K562 (cell line): Measurements from ENCODE around the gene STX11. TPM values are rescaled to one million over a fixed set of nuclear protein-coding genes. Genes with fewer than 3 reads are reported as not detected.

Source experiments
- ATAC-seq: fragments of 200-7000 bp; cut with Tn5 transposase; 3 replicates; pipeline ENCODE4 v1.9.1; 2020; ENCODE audit warnings: moderate library complexity
- BruUV-seq: library from RNA; stranded (reverse); fragments of 400-500 nt; replicated peaks from 2 replicates; lab custom pipeline; 2021; lab: Mats Ljungman, UMichigan
- CTCF ChIA-PET: fragments of 300-600 bp; formaldehyde crosslinking; extraction: SDS; loops from one replicate; lab custom pipeline; 2021; ENCODE audit warnings: low intra/inter-chr PET ratio; lab: Yijun Ruan, JAX
- POLR2A ChIA-PET: fragments of 300-600, 350-650 bp; sonication (Branson Sonifier 250); formaldehyde crosslinking; extraction: SDS; loops from one replicate; lab custom pipeline; 2021; ENCODE audit warnings: antibody characterized with exemption, inconsistent platforms; lab: Yijun Ruan, JAX
- DNase-seq, 4 experiments: peaks; one replicate each; pipeline versions ENCODE4 v3.0.0 to v3.0.0-alpha.2; 2011 to 2018; ENCODE audit warnings: low spot score in 3 of 4, mixed read lengths in 3 of 4; ENCODE audit errors: extremely low read depth in 1 of 4
- FAIRE-seq: peaks from 2 replicates; lab custom pipeline; 2011; peaks lifted over from hg19 to GRCh38; lab: Jason Lieb, UNC
- H2AFZ ChIP-seq: 2 replicates; pipeline ENCODE4 v1.6.0; 2011; ENCODE audit warnings: low read depth, low read length, control low read depth, inconsistent platforms
- H3K27ac ChIP-seq: fragments of 200-600 bp; 3 replicates; pipeline ENCODE4 v1.8.0; 2011; ENCODE audit warnings: low read depth, mild to moderate bottlenecking, control low read depth, inconsistent platforms, low read length, moderate library complexity, mixed read lengths; ENCODE audit errors: extremely low read depth
- H3K27me3 ChIP-seq, 2 experiments: fragments of 300-600 bp in 1 of 2; 2 replicates in 1 of 2; 3 replicates in 1 of 2; pipeline versions ENCODE4 v1.6.0 to v1.8.0; 2011; ENCODE audit warnings: inconsistent platforms in 2 of 2, low read length in 2 of 2, mild to moderate bottlenecking in 1 of 2, mixed read lengths in 1 of 2, moderate library complexity in 1 of 2; ENCODE audit not compliant: control insufficient read depth in 2 of 2, insufficient read depth in 2 of 2
- H3K36me3 ChIP-seq: fragments of 300-600 bp; 3 replicates; pipeline ENCODE4 v1.8.0; 2011; ENCODE audit warnings: mild to moderate bottlenecking, low read length, inconsistent platforms; ENCODE audit not compliant: control insufficient read depth, insufficient read depth
- H3K4me1 ChIP-seq, 2 experiments: fragments of 200-600 bp in 1 of 2; replicated peaks in 1 of 2; 2 replicates in 1 of 2; 3 replicates in 1 of 2; pipeline versions ENCODE4 v1.5.1 to v1.8.0; 2011; ENCODE audit warnings: inconsistent platforms in 2 of 2, low read length in 2 of 2, mild to moderate bottlenecking in 1 of 2, mixed read lengths in 1 of 2, moderate library complexity in 1 of 2; ENCODE audit not compliant: control insufficient read depth in 2 of 2, insufficient read depth in 2 of 2
- H3K4me2 ChIP-seq: 2 replicates; pipeline ENCODE4 v1.6.1; 2011; ENCODE audit warnings: low read length, control low read depth, inconsistent platforms, mixed read lengths; ENCODE audit not compliant: insufficient read depth
- H3K4me3 ChIP-seq: fragments of 200-600 bp; sonication (generic), shearing (Covaris generic); 2 replicates; pipeline ENCODE4 v1.5.1; 2016; ENCODE audit warnings: control low read depth, inconsistent platforms
- H3K79me2 ChIP-seq: fragments of 200-600 bp; 3 replicates; pipeline ENCODE4 v1.8.0; 2011; ENCODE audit warnings: low read length, inconsistent platforms; ENCODE audit not compliant: control insufficient read depth, insufficient read depth
- H3K9ac ChIP-seq, 2 experiments: 2 replicates each; pipeline versions ENCODE4 v1.6.0 to v1.6.1; 2011; ENCODE audit warnings: low read depth in 2 of 2, low read length in 2 of 2, control low read depth in 1 of 2, inconsistent platforms in 1 of 2, mild to moderate bottlenecking in 1 of 2, mixed read lengths in 1 of 2; ENCODE audit not compliant: insufficient read depth in 1 of 2
- H3K9me1 ChIP-seq: one replicate; pipeline ENCODE4 v1.6.0; 2011; ENCODE audit warnings: inconsistent platforms, mild to moderate bottlenecking, low read length, moderate library complexity; ENCODE audit not compliant: control insufficient read depth, insufficient read depth
- H3K9me3 ChIP-seq: replicated peaks from 2 replicates; pipeline ENCODE4 v1.5.1; 2011; ENCODE audit warnings: low read depth, low read length, inconsistent platforms; ENCODE audit not compliant: control insufficient read depth, insufficient read depth
- H4K20me1 ChIP-seq: replicated peaks from 2 replicates; pipeline ENCODE4 v1.6.1; 2011; ENCODE audit warnings: low read length, inconsistent platforms, mixed read lengths; ENCODE audit not compliant: control insufficient read depth, insufficient read depth
- FOSL1 ChIP-seq: fragments of 200-800 bp; sonication (Bioruptor generic); conservative IDR thresholded peaks from 2 replicates; pipeline ENCODE4 v1.6.1; 2016; ENCODE audit warnings: missing genetic modification characterization, missing compliant biosample characterization
- MLLT1 ChIP-seq, 2 experiments: fragments of 450-650 bp; IDR thresholded peaks; 2 replicates each; pipeline ENCODE4 v1.6.1; 2016
- POLR2G ChIP-seq: fragments of 200-400 bp; formaldehyde crosslinking; IDR thresholded peaks from 2 replicates; pipeline ENCODE4 v1.6.1; 2017; ENCODE audit warnings: low read depth, mild to moderate bottlenecking, antibody characterized with exemption, low read length, moderate library complexity
- PTTG1 ChIP-seq: fragments of 450-650 bp; IDR thresholded peaks from 2 replicates; pipeline ENCODE4 v1.6.1; 2016; ENCODE audit warnings: low read depth, mild to moderate bottlenecking, missing genetic modification characterization, missing compliant biosample characterization
- ZKSCAN8 ChIP-seq: fragments of 200-800 bp; sonication (Bioruptor generic); IDR thresholded peaks from 2 replicates; pipeline ENCODE4 v1.6.1; 2016; ENCODE audit warnings: missing genetic modification characterization, missing compliant biosample characterization
- WGBS: fragments of 100-300 bp; shearing (Covaris generic); methylation state at CpG from one replicate; pipeline ENCODE4 v1.1.6; 2016; ENCODE audit warnings: low coverage, mixed read lengths; ENCODE audit not compliant: insufficient coverage; ENCODE audit errors: missing lambda C conversion rate; 5-methylcytosine and 5-hydroxymethylcytosine counted together
- in situ Hi-C: fragments of 300-500 bp; cut with MboI; formaldehyde crosslinking; loops from 4 replicates; pipeline ENCODE4 v1.15.0; 2018; ENCODE audit warnings: inconsistent platforms, mixed read lengths
- intact Hi-C: fragments of 100-400 bp; cut with micrococcal nuclease; formaldehyde crosslinking; loops from 2 replicates; pipeline ENCODE4 v1.14.2; 2022
- polyA plus RNA-seq, 8 experiments: library from polyadenylated mRNA; depleted of rRNA in 4 of 8; stranded (reverse) in 5 of 8; unstranded in 3 of 8; fragments of >200 nt; fragmentation: Nextera tagmentation in 2 of 8; fragmentation: Illumina TruSeq in 1 of 8; extraction: Ambion mirVana in 2 of 8; extraction: Trizol in 1 of 8; gene quantifications; 2 replicates each; pipeline versions ENCODE4 v1.2.1 to v1.2.3, GENCODE V29; 2011 to 2014; ENCODE audit warnings: inconsistent platforms in 1 of 8, missing spikeins in 1 of 8
- total RNA-seq, 7 experiments: library from RNA; depleted of rRNA in 6 of 7; stranded (reverse); fragments of >200 nt in 6 of 7; fragmentation: Illumina TruSeq in 2 of 7; extraction: Trizol in 2 of 7; gene quantifications; 2 replicates each; pipeline versions ENCODE4 v1.2.1 to v1.2.3, GENCODE V29; 2011 to 2021; ENCODE audit warnings: low replicate concordance in 1 of 7

STX11 gene
- total and polyA plus RNA-seq, 9 of the 15 experiments (the other 6 are each of a cell fraction or from before 2014, with no cell fraction given), result 0.06 to 0.73 (median 0.40) TPM

GRCh38 chr6:144155529-144155928, 5.2 kb downstream of the STX11 start:
- DNase-seq, result no peak
- no peak for FAIRE-seq
- Histone ChIP-seq H3K79me2 (no peaks in the 10 kb centered on the region), H3K9me3 (no peaks in the 10 kb centered on the region), H2AFZ (no peak overlapping the region), H3K9ac (no peak overlapping the region), H3K4me1 (peaks cover 3 to 7% of the 10 kb centered on the region in 2 experiments; a peak in 4 of 5 replicates), H3K36me3 (no peaks in the 10 kb centered on the region), H3K4me2 (no peak overlapping the region), H3K27ac (no peak overlapping the region), H4K20me1 (no peaks in the 10 kb centered on the region), H3K27me3 (peaks cover 4 to 14% of the 10 kb centered on the region in 2 experiments), H3K4me3 (no peak overlapping the region), H3K9me1 (no peaks in the 10 kb centered on the region)
- intact Hi-C loops (no loop called here), in situ Hi-C loops (no loop called here)
- BruUV-seq, result no TSS peak
- no peak for ATAC-seq
- no peak for TF ChIP-seq ZKSCAN8 (CRISPR knock-in tag)
- TF ChIP-seq MLLT1 (IDR thresholded peaks at IDR 0.05), result no peak
- TF ChIP-seq POLR2G, result no peak
- no peak for TF ChIP-seq PTTG1 (tag)
- no peak for TF ChIP-seq FOSL1 (tag)
- ChIA-PET CTCF (no interaction called here), POLR2A (interaction anchor here (1.3 kb wide), 1 partner anchor 9 kb away, joined by 3 read pairs; no protein-coding TSS in a partner anchor)
- 0% methylated on average over 2 of the region's 2 CpGs for WGBS
